NCI-H526 treated with DMSO at 0.1 percent for 48 hours (cell line): ENCODE data around the gene TFF1.

Experiments used
- DNase-seq: peaks from one replicate; lab custom pipeline; 2025; lab: John Stamatoyannopoulos, UW

TFF1 gene

DNA sequence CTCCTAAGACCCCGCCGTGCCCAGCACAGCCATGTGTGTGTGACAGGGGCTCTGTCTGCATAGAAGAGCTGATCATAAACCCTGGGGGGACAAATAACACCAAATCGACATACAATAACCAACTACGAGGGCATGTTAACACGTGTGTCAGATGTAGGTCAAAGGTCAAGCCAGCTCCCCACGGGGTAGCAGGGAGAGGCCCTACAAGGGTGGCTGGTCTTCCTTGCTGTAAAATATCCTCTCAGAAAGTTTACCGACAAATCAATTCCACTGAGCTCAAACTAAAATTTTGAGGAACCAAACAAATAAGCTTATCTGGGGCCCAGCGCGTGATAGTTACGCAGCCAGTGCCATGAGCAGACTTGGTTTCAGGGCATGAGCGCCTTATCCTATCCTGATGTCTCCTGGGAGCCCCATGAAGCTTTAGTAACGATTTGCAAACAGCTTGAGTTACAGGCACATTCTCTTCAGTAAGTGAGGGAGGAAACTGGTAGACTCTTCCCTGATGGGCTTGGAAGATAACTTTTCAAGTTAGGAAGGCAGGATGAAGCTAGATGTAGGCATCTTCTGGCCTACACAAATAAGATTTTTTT lies 32.2 kb upstream of the TFF1 start:
- peak; percentile 84 for DNase-seq

- peak; percentile 41 for DNase-seq
Observed at GRCh38 chr21:42397746-42398394, 31.5 kb upstream of the TFF1 start.

DNA sequence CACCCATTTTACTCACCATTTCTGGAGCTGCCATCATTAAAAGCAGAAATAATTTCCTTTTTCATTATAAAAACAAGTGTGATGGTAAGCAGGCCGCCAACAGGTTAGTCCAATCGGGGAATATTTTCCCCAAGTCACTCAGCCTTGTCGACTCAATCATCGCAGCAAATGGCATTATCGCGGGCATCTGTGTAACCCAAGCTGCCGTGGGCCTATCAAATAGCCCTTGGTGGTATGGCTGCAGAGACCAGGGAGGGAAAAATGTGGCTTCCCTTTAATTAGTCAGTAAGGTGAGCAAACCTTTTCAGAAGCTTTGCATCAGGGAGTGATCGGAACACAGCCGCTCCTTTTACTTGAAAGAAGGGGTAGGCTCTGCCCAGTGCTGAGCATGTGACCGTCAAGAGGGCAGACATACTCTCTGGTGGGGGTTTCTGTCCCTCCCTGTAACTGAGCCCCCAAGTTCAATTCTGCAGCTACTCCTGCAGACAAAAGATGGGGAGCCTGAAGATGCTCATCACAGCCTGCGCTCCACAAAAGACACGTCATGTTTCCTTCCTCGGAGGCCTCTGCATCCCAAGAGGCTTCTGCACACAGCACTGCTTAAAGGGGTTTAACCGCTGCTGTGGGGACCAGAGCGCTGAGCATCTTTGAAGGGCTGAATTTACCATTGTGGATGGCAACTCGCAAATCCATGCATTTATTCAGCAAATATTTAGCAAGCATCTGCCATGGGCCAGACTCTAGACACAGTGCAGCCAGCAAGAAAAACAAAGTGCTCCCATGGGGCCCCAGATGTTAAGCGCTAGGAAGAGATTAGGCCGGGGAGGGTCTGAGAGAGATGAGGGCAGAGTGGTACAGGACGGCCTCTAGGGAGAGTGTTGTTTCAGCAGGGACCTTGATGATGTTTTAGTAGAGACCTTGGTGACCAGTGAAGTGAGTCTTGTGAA lies 30.7 kb upstream of the TFF1 start:
- peak; percentile 74 for DNase-seq

GRCh38 chr21:42395905-42396651 lies 29.7 kb upstream of the TFF1 start, which contains the start of gene TMPRSS3:
TSS of gene TMPRSS3 (minus strand) at chr21:42396052. CDS start at chr21:42395417, 635 bp downstream.
- peak; percentile 86 for DNase-seq

DNA sequence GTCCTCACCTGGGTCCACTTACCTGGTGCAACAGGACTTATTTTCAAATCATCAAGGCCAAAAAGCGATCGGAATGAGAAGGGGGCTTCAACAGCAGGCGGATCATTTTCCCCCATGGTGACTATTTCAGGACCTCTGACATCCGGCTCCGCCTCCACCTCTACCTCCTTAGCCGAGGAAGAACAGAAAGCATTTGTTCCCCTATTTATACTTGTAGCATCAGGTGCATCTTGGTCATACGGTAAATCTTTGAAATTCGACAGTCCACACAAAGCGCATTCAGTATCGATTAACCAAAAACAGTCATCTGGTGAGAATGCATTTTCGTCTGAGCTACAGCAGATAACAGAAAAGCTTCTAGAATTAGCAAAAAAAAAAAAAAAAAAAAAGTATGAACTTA lies 29.0 kb upstream of the TFF1 start:
- peak; percentile 57 for DNase-seq

DNA sequence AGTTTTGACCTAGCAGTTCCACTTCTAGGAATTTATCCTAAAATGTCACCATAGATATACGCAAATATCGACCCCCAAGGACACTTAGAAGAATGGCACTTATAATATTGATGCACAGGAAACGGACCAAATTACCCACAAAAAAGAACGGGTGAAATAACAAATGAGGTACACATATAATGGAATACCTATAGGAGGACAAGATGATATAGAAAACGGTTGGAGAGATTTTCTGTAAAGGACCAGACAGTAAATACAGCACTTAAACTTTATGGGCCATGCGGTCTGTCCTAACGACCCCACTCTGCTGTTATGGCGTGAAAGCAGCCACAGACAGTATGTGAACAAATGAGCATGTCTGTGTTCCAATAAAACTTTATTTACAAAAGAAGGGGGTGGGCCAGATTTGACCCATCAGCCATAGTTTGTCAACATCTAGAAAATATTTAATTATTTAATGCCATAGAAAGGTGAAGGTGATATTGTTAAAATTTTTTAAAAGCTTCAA lies 27.2 kb upstream of the TFF1 start:
- DNase-seq: peak; percentile 44

DNA sequence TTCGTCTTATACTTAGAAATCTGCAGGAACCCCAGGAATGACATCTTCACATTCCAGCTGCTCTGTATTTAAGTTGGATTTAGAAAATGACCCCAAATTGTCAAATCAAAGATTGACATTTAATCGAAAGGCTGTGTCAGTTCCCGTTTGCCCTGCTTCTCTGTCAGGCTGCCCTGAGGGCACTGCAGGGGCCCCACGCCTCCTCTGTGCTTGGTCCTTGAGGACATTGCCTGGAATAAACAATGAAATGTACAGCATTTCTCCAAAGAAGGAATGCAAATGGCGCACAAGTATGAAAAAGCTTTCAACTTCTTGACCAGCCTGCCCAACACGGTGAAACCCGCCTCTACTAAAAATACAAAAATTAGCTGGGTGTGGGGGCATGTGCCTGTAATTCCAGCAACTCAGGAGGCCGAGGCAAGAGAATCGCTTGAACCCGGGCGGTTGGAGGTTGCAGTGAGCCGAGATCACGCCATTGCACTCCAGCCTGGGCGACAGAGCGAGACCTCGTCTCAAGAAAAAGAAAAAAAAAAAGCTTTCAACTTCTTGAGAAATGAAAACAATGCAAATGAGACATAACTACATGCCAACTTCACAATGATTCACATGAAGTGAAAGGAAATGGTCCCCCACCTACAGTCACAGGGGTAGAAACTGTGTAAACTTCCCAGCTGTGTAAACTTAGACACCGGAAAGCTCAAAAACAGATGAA lies 26.6 kb upstream of the TFF1 start:
- no peak for DNase-seq

DNA sequence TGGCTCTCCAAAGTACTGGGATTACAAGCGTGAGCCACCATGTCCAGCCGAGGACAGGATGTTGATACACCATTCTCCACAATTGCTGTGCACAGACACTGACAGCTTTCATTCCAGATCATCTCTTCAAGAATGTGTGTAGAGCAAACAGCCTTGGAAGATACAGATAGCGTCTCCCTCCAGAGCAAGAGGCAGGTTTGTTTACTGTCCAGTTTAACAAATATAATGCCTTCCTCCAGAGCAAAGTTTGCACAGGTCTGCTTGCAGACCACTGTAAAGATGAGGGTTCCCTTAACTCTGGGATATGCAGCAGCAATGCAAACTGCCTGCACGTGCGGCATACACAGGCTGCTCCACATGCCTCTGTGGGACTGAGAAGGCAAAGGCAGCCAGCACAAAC lies 25.0 kb upstream of the TFF1 start:
- DNase-seq: no peak

DNA sequence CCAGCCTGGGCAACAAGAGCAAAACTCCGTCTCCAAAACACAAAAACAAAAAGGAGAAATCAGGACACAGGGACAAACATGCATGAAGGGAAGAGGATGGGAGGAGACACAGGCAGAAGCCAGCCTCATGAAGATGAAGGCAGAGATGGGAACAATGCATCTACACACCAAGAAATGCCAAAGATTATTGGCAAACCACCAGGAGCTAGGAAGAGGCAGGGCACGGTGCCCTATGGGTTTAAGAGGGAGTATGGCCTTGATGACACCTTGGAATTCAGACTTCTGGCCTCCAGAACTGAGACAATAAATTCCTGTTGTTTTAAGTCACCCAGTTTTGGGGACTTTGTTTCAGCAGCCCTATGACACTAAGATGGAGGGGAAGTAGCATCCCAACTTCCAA lies 24.4 kb upstream of the TFF1 start:
- DNase-seq: no peak

- no peak for DNase-seq
Observed at GRCh38 chr21:42390193-42390592, 23.9 kb upstream of the TFF1 start.

- peak; percentile 71 for DNase-seq
Observed at GRCh38 chr21:42389449-42389835, 23.1 kb upstream of the TFF1 start.

DNA sequence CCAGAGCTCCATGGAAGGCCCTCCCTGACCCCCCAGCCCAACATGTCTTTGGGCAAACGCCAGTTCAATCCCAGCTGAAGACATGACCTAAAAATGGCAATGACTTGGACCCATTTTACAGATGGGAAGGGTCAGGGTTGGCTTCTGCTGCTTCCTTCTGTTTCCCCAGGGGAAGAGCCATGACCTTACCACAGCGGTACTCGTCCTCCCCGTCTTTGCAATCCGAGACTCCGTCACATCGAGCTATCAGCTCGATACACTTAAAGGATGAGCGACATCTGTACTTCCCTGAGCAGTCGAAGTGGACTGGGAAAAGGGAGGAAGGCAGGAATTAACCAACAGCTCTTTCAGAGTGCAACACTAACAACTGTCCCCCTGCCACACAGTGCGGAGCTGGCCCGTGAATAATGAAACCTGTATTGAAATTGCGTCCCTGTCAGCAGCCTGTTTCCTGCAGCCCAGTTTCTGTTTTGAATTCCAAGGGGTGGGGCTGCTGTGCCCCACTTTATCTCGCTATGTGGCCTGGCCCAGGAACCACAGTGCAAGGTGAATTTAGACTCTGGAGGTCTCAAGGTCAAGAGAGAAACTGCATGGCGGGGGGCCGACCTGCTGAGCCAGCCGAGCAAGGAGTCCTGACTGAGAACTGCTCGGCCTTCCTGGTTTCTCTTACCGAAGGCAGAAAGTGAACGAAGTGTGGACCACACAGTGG lies 22.6 kb upstream of the TFF1 start:
- no peak for DNase-seq

DNA sequence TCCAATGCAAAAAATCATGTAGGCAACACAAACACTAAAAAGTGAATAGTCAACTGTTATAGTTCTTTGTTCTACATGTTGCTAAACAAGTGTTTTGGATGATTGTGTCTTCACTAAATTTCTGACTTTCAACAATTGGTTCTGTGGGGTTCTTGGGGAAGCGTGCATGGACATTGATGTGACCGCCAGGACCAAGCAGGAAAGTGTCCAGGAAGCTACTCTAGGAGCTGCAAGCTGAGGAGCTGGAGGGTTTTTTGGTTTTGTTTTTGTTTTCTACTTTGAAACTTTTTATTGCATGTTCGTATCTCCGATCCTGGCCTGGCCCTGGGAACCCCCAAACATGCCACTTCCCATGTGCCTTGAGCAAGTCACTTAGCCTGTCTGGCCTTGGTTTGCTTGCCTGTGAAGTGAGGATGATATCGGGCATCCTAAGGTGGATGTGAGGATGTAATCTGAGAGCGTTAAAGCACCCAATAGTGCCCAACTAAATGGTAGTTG lies 21.6 kb upstream of the TFF1 start:
- DNase-seq: no peak

DNA sequence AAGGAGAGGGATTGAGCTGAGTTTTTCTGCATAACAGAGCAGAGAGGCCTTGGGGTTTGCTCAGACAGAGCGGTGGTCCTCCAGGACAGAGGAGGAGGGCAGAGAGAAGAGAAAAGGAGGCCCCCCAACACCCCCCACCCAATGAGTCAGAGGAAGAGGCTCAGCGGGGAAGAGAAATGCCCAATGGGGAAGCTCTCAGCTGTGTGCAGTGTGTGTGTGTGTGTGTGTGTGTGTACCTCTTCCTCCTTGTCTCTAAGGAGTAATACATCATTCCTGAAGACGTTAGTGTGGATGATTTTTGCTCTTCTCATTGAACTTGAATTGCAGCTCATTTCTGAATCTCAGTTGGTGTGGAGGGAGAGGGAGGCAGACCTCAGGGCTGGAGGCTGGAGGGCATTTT lies 20.8 kb upstream of the TFF1 start:
- no peak for DNase-seq

GRCh38 chr21:42386034-42386591 lies 19.8 kb upstream of the TFF1 start:
- no peak for DNase-seq

- no peak for DNase-seq
Observed at GRCh38 chr21:42385619-42386018, 19.3 kb upstream of the TFF1 start.

- no peak for DNase-seq
Observed at GRCh38 chr21:42384989-42385388, 18.7 kb upstream of the TFF1 start.

DNA sequence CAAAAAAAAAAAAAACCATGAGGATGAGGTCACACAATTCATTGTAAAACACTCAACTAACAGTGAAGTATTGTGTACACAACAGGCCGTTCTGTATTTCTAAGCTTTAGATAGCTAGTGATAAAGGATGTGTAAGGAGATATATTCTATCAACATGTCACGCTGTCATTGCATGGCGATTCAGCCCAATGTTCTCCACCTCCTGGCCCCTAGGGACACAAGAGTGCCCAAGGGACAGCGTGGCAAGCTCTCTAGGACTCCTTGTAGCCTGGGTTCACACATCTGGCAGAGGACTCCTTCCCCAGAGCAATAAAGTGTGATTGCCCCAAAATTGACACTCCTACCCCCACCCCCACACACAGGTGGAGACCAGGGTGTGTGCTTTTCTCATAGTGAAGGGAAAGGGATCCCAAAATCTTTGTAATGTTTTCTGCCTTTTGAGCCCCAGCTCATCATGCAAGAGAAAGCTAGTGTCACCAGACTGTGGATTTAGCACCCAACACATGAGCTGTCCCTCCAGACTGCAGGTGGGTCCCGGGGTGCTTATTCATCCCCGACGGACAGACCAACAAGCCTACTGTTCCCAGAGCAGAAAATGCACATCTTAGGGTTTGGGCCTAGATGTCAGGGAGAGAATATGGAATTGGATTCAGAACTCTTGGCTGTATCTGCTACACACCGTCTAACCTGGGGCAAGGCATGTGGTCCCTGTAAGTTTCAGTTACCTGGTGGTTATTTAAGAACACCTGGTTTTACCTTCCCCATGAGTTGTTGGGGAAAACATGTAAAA lies 18.0 kb upstream of the TFF1 start:
- no peak for DNase-seq

GRCh38 chr21:42383331-42383730 lies 17.0 kb upstream of the TFF1 start:
- no peak for DNase-seq
